HG03571 (cell line): ENCODE data around the gene TMEM100.

Experiments
- ATAC-seq: cut with Tn5 transposase; IDR thresholded peaks from one replicate; pipeline ENCODE4 v1.9.1; 2021; ENCODE audit not compliant: unreplicated experiment

Gene TMEM100, protein sequence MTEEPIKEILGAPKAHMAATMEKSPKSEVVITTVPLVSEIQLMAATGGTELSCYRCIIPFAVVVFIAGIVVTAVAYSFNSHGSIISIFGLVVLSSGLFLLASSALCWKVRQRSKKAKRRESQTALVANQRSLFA

GRCh38 chr17:55722742-55723487, at the start of gene TMEM100:
Gene TMEM100 (minus strand): TSS chr17:55722864. CDS start chr17:55721070, 1,794 bp downstream.
- no peak for ATAC-seq

DNA sequence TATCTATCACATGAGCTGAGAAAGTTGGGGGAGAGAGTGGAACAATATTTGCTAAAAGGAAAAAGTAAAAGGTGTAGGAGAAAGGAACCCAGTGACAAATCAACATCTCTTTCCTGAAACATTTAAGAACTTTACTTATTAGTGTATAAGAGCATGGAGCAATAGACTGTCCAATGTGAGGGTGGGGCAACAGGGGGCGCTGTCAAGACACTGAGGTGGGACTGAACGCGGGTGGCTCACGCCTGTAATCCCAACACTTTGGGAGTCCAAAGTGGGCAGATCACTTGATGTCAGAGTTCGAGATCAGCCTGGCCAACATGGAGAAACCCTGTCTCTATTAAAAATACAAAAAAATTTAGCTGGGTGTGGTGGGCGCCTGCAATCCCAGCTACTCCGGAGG, 49.4 kb upstream of the TMEM100 start:
- ATAC-seq: no peak

DNA sequence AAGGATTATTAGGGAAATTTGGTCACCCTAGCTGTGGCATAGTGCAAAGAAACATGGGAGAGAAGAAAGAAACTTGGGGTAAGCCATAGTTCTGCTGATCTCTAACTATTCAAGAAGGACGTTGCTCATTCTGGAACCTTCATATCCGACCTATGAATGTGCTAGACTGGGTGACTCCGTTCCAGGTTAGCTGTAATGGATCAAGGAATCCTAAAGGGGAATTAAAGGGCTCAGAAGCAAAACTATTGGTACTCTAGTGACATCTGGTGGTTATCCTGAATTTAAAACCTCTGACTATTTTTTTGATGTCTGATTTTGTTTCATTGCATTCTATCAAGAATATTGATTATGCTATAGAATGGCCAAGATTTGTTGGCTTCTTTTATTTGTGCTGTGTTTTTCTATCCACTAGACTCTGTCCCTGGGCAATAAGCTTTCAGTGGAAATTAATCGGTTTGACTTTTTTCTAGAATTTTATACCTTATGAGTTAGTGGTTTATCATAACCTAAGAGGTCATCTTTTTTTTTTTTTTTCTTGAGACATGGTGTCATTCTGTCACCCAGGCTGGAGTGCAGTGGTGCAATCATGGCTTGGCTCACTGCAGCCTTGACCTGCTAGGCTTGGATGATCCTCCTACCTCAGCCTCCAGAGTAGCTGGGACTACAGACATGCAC, 47.7 kb upstream of the TMEM100 start:
- no peak for ATAC-seq

- ATAC-seq: no peak
Measured at GRCh38 chr17:55769625-55770000, 46.9 kb upstream of the TMEM100 start.

DNA sequence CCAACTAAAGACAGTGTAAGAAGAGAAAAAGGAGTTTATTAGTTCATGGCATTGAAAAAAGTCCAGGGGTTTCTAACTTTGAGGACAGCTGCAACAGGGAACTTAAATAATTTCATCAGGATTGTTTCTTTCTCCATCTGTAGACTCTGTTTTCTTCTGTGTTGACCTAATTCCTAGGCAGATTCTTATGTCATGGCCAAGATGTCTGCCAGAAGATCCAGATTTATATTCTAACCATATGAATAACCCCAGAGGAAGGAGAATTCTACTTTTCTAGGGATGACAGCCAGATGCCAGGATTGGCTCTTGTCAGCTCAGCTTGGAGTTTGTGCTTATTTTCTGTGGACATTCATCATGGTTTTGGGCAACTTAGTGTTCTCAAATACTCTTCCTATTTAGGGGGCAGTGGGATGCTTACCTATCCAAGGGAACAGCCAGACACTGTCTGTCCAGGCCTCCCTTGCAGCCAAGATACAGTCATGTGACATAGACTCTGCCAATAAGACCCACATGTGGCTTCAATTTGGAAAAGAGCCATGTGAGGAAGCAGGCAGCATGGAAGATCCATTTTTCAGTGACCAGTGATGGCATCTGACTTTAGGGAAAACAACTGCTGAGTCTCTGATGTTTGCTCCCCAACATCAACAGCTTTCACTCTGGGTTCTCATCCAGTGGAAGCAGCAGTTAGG, 46.4 kb upstream of the TMEM100 start:
- ATAC-seq: no peak

DNA sequence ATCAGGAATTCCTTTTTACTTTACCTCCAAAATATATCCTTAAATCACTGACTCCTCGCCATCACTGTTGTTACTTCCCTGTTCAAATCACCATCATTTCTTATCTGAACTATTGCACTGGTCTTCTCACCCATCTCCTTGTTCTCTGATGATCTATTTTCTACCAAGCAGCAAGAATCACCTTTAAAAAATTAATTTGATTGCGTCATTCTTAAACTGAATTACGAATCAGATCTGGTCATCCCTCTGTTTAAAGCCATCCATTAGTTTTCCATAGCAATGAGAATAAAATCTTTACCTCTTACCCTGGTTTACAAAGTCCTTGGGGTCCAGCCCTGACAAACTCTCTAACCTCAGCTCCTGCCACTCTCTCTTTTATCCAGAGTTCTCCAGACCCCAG, 42.8 kb upstream of the TMEM100 start:
- ATAC-seq: no peak

- ATAC-seq: no peak
Measured at GRCh38 chr17:55764610-55765009, 41.9 kb upstream of the TMEM100 start.

GRCh38 chr17:55763856-55764255, 41.2 kb upstream of the TMEM100 start:
- ATAC-seq: no peak

DNA sequence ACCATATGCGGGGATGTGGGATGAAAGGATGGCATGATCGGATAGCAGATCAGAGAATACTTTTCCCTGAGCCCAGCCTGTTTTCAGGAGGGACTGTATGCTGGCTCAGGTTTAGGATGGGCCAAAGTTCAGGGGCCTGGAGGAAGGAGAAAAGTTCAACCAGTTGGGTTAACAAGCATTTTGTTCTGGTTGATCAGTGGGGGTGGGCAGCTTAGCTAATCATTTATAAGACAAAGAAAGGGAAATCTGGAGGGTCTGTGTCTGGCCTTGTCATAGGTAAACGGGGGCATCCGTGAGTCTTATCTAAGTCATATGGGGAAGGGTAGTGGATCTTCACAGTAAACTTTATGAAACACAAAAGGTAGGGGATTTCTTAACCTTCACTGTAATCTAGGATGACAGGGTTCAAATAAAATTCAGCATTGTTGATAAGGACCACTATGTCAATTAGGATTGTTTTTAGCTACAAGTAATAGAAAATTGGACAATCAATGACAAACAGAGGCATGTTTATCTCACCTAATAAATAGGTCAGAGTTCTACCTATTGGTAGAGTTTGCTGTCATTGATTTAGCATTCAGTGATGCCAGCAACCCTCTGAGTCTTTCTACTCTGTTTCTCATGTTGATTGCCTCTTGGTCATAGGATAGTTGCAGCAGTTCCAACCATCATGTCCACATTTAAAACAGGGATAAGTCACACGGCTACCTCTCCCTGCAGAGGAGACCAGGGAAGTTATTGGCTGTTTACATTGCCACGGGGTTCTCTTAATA, 39.6 kb upstream of the TMEM100 start:
- no peak for ATAC-seq

GRCh38 chr17:55760643-55761355, 38.1 kb upstream of the TMEM100 start:
- ATAC-seq: no peak

DNA sequence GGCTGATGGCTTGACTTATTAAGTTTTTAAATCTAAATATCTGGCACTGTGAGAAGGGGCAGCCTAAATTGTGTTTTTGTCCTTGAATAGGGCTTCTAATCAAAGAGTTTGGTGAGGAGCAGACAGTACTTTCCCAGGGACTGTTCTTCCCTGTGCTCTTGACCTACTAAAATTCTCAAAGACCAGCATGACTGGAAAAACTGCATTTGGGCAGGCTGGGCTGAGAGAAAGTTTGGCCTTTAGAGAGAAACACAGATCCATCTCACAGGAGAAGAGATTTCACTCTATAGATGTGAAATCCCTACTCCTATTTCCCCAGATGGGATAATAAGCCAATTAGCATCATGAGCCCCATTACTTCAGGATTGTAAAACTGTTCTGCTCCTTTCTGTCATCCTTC, 35.5 kb upstream of the TMEM100 start:
- no peak for ATAC-seq

- ATAC-seq: no peak
Measured at GRCh38 chr17:55757659-55758058, 35.0 kb upstream of the TMEM100 start.

- no peak for ATAC-seq
Measured at GRCh38 chr17:55756689-55757088, 34.0 kb upstream of the TMEM100 start.

DNA sequence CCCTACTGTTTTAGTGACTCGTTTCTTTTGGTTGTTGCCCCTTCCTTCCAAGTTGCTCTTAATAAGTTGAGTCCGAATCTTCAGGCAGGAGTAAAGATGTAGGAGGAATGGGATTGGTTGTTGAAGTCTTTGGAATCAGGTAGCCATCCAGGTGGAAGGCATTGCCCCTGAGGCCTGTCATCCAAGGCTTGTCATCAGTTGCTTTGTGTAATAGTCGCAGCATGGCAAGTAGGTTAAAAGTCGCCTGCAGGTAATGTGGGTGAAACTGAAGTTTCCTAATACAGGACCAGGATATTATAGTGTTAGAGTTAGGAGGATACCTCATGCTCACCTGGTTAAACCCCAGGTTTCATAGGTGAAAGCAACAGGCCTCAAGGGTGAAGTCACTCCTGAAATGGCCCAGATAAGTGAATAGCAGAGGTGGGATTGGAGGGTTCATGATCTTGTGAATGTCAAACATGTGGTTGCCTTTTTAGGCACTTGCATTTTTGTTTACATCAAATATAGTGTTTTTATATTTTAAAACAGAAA, 29.1 kb upstream of the TMEM100 start:
- ATAC-seq: no peak

DNA sequence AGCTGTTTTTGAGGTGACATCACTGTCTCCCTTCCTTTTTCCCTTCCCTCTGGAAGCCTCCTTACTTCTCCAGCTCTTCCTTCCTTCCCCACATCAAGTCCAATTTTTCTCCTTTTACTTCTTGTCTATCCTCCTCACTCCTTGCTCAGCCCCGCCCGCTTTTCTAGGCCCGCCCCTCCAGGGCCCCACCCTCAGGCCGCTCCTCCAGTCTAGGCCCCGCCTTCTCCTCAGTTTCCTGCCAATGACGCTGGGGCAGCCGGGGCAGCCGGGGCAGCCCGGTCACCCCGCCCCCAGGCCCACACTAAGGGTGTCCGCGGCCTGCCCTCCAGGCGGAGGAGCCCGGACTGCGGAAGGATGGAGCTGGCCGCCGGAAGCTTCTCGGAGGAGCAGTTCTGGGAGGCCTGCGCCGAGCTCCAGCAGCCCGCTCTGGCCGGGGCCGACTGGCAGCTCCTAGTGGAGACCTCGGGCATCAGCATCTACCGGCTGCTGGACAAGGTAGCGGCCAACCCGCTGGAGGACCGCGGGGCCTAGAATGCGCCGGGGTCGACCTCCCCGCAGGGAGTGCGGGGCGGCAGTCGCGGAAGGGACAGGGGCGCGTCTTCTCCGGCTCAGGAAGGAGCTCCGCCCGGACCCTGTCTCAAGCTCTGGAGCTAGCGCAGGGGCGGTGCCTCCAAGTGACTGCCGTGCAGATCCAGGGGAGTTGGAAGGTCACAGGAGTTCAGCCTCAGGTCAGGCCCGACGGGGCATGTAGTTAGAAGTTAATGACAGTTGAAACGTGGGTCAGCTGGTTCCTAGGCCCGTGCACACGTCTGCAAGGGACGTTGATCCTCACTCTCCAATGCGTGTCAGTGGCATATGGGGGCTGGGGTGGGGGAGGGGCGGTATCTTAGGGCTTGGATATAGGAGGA, 28.3 kb upstream of the TMEM100 start, which contains the start of gene PCTP:
TSS of gene PCTP (plus strand) at position 302 of the 908 bp plus-strand sequence. CDS start at position 355, 53 bp downstream.
- ATAC-seq: peak; percentile 99

GRCh38 chr17:55749985-55750384, 27.3 kb upstream of the TMEM100 start:
- ATAC-seq: no peak

DNA sequence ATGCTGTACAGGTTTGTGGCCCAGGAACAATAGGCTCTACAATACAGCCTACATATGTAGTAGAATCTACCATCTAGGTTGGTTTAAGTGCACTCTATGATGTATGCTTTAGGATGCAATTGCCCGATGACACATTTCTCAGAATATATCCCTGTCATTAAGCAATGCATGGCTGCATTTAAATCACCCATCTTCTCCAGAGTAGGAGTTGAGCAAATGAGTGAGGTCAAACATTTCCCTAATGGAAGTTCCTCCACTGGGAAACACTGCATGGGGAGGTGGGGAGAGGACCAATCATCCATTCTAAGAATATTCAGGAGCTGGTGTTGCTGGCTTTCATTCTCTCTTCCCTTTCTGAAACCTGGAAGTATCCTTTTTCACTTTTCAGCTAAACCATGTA, 26.2 kb upstream of the TMEM100 start:
- ATAC-seq: no peak

DNA sequence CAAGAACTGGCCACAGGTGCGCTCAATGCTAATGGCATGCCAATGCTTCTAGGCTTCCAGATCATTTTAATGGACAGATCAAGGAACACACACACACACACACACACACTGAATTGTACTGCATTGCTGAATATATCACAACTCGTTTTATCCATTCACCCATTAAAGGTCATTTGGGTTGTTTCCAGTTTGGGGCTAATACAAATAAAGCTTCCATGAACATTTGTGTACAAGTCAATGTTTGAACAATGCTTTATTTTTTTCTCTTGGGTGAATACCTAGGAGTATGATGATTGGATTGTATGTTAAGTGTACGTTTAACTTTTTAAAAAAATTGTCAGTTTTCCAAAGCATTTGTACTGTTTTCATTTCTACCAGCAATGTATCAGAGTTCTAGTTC, 24.5 kb upstream of the TMEM100 start:
- no peak for ATAC-seq

DNA sequence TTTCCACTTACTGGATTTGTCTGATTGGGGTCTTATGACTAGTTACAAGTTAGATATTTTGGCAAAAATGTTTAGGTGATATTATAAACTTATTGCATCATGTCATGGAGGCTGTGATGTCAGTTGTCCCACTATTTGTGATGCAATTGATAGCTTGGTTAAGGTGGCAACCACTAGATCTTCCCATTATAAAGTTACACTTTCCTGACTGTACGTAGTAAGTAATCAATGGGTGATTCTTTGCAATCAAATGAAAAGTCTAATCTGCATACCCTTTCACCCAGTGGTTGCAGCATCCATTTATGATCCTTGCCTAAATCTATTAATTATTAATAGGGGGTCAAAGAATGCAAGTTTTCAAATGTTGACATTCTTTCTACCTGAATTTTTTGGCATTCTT, 23.8 kb upstream of the TMEM100 start:
- no peak for ATAC-seq
